GOT3 (cell line): ENCODE data around the gene PRKAR2A.
"Not testable (repeated sequence)": the region's sequence is repeated elsewhere in the genome, so short reads cannot be mapped to it uniquely, and the experiment has no call there.

Source experiments
- DNase-seq: peaks from one replicate; lab custom pipeline; 2025; ENCODE audit warnings: mixed read lengths; lab: John Stamatoyannopoulos, UW

PRKAR2A gene

GRCh38 chr3:48776854-48777253 lies 70.8 kb downstream of the PRKAR2A start:
- DNase-seq, result no peak

GRCh38 chr3:48770192-48770502 lies 77.5 kb downstream of the PRKAR2A start:
- DNase-seq, result no peak

- no peak for DNase-seq
Measured at GRCh38 chr3:48765376-48765775, 82.3 kb downstream of the PRKAR2A start.

- no peak for DNase-seq
Measured at GRCh38 chr3:48762816-48763215, 84.9 kb downstream of the PRKAR2A start.

GRCh38 chr3:48759991-48760540 lies 87.6 kb downstream of the PRKAR2A start:
- not testable (repeated sequence) for DNase-seq

- DNase-seq, result not testable (repeated sequence)
Measured at GRCh38 chr3:48759531-48759930, 88.1 kb downstream of the PRKAR2A start.

- DNase-seq, result no peak
Measured at GRCh38 chr3:48759071-48759470, 88.6 kb downstream of the PRKAR2A start.

- DNase-seq, result no peak
Measured at GRCh38 chr3:48756640-48757039, 91.0 kb downstream of the PRKAR2A start.

GRCh38 chr3:48750856-48751255 lies 96.8 kb downstream of the PRKAR2A start:
- no peak for DNase-seq

GRCh38 chr3:48748754-48749153 lies 98.9 kb downstream of the PRKAR2A start:
- DNase-seq, result no peak

- DNase-seq, result no peak
Measured at GRCh38 chr3:48747706-48748105, 100.0 kb downstream of the PRKAR2A start.

GRCh38 chr3:48747015-48747615 lies 100.6 kb downstream of the PRKAR2A start:
- DNase-seq, result no peak

- no peak for DNase-seq
Measured at GRCh38 chr3:48743773-48744172, 103.9 kb downstream of the PRKAR2A start.

- not testable (repeated sequence) for DNase-seq
Measured at GRCh38 chr3:48741226-48741625, 106.4 kb downstream of the PRKAR2A start.

- no peak for DNase-seq
Measured at GRCh38 chr3:48739955-48740823, 107.5 kb downstream of the PRKAR2A start.

- no peak for DNase-seq
Measured at GRCh38 chr3:48739617-48739954, 108.1 kb downstream of the PRKAR2A start.

GRCh38 chr3:48738926-48739616 lies 108.6 kb downstream of the PRKAR2A start:
- no peak for DNase-seq

- DNase-seq, result no peak
Measured at GRCh38 chr3:48738144-48738536, 109.5 kb downstream of the PRKAR2A start.

- DNase-seq, result not testable (repeated sequence)
Measured at GRCh38 chr3:48735075-48735767, 112.5 kb downstream of the PRKAR2A start.

GRCh38 chr3:48734541-48734940 lies 113.1 kb downstream of the PRKAR2A start:
- DNase-seq, result not testable (repeated sequence)

GRCh38 chr3:48733752-48734518 lies 113.7 kb downstream of the PRKAR2A start:
- DNase-seq, result not testable (repeated sequence)
